Measurements from ENCODE around the gene ZNF488.

The ZNF488 gene

DNA sequence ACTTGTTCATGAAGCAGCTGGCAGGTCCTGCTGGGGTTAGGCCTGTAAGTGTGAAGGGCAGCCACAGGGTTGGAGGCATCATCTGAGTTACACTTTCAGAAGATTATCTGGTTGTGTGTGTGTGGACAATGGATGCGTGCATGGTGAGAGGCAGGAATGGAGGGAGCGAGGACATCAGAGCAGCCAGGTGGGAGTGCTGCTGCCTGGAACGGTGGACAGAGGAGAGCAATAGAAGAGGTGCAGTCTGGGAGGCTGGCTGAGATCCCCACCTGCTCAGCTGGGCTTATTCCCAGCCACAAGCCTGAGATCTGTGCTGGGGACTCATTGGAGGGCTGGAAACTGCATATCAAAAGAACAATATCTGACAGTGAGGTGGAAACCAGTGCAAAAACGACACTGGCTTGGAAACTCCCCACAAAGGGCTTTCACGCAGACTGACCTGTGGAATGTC is 17.9 kb downstream of the ZNF488 start:
- DNase-seq (no peak), ATAC-seq (no peak)

DNA sequence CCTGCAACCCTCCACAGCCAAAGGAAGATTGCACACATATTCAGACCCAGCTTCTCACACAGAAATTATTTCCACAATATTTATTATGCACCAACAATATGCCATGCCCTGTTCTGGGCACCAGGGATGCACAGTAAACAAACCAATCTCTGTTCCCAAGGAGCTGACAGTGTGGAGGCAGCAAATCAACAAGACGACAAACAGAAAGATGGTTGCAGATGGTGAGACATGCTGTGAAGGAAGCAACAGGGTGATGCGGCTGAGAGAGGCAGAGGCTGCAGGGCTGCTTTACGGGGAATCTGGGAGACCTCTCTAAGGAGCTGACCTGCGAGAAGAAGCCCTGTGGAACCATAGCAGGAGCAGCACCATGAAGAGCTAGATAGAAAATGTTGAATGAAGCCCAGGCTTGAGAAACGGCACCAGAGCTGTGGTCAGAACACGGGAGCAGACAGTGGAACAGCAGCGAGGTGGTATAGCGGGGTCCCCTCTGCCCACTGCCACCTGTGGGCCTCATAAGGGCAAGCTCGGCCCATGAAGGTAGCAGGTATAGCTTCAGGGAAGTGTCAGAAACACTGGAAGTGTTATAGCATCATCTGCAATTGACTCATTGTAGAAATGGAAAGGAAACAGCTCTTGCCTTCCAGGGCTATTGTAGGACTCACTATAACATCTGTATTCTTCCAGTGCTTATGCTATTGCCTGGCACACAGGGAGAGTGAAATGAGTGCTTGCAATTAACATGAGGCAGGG is 18.5 kb downstream of the ZNF488 start:
- ATAC-seq (no peak), DNase-seq (no peak)

DNA sequence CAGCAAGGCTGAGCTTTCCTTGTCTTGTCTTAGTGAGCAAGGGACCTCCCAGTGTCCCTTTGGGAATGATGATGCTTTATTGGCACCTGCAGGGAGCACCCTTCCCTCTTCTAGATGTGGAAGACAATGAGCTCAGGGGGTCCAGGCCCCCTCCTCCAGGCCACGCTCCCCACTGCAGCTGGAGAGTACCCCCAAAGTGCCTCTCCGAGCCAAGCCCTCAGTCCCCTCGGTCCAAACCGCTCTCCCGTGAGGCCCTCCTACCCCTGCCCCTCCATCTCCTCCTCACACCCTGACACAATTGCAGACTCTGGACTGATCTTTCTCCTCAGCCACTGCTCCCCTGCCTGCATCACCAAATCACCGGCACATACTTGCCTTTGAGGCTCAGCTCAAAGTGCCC is 19.2 kb downstream of the ZNF488 start:
- DNase-seq (no peak), ATAC-seq (no peak)

GRCh38 chr10:47364366-47364765 is 19.7 kb downstream of the ZNF488 start:
- no peak for ATAC-seq

GRCh38 chr10:47363781-47364180 is 20.3 kb downstream of the ZNF488 start:
- ATAC-seq (no peak), DNase-seq (no peak)

More at GRCh38 chr10:47364366-47364765, 19.7 kb downstream of the ZNF488 start:
- no peak for DNase-seq

DNA sequence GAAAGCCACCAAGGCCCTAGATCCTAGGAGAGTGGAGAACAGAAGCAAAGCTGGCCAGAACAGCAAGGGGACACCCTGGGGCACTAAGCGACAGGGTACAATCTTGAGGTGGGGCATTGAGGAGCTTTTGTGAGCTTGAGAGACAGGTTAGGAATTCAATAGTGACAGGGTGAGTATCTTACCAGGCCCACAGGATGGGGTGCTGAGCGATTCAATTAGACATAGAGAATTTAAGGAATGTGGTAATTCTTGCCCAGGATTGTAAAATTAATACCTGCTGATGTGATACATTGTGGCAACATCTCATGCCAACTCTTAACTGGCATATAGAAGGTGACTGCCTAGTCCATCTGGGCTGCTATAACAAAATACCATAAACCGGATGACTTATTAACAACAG is 21.9 kb downstream of the ZNF488 start:
- DNase-seq: no peak
- no peak for ATAC-seq

DNA sequence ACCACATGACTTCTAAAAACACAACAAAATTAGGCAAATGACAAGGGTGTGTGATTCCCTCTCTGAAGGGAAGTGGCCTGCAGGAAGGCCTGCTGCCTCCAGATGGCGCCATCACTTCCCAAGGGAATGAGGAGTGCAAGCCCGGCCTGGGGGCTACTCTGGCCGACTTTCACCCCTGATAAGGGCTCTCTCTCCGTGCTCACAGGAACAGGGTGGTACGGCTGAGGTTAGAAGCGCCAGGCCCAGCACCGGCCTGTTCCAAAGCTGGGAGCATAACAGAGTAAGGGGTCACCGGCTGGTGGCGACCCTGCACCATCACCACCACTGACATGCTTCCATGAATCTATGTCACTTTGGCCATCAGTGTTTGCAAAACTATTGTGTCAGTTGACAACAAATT is 22.8 kb downstream of the ZNF488 start:
- DNase-seq (peak; percentile 52), ATAC-seq (no peak)

DNA sequence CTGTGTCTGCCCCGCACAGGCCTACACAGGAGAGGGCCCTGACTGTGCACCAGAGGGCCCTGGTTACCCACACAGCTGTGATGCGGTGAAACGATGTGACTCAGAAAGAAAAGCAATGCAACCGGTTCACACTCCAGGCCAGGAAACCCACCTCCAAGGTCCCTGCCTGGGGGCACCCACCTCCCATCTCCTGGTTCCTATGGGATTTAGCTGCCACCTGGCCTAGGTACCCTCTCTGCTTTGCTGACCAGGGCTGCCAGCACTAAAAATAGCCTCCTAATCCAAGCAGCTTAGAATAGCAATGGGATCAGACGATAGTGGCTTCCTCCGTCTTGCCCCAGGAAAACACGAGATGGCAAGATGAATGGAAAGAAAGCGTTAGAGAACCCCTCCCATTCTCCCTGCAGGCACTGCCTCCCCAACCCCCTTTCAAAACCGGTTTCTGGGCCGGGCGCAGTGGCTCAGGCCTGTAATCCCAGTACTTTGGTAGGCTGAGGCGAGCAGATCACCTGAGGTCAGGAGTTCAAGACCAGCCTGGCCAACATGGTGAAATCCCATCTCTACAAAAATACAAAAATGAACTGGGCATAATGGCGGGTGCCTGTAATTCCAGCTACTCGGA is 23.6 kb downstream of the ZNF488 start:
- no peak for ATAC-seq

DNA sequence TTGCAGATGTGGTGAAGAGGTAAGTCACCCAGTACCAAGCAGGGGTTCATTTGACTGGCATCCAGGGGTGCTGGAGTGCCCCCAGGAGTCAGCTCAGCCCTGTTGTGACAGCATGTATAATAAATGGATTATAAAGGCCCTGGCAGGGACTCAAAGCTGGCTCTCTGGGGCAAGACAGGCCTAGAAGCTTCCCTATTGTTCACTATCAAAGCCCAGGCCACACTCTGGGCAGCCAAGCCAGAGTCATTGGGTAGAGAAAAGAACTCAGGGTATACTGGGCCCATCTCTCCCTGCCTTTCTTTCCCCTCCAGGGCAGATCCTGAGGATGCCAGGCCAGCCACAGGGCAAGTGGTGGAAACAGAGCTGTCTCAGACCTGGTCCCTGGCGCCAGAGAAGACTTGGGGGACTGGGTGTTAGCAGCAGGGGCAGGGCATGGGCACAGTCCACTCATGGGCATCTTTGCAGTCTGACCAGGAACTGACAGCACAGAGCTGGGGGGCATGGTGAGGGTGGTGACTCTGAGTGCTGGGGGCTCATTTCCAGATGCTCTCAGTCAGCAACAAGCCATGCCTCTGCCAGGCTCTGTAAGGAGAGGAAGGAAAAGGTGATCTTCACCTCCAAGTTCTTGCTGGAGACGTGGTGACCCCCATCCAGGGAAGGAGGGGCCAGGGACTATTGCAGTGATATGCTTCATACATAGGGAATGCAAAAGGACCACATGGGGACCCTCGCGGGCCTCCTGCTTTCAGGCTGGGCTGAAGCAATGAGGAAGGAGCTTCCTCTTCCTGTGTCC is 24.3 kb downstream of the ZNF488 start:
- no peak for DNase-seq

More for the DNA sequence above, 23.6 kb downstream of the ZNF488 start:
- DNase-seq: no peak

DNA sequence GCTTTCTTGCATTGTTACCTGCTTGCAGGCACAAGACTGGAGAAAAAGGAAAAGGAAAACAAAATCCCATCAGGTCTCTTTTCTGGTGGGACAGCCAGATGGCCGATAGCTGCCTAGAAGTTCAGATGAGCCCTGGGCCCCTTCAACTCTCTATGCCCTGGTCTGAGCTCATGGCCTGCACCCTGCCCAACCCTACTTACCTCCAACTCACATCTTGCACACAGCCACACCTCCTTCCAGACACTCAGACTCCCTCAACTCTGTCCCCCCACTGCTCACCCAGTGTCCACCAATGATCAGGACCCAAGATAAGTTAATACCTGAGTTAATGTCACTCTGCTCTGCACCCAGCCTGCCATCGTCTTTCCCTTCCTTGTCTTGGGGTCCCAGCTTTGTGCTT is 25.0 kb downstream of the ZNF488 start:
- ATAC-seq: no peak
- no peak for DNase-seq

More for the DNA sequence above, 24.3 kb downstream of the ZNF488 start:
- no peak for ATAC-seq

DNA sequence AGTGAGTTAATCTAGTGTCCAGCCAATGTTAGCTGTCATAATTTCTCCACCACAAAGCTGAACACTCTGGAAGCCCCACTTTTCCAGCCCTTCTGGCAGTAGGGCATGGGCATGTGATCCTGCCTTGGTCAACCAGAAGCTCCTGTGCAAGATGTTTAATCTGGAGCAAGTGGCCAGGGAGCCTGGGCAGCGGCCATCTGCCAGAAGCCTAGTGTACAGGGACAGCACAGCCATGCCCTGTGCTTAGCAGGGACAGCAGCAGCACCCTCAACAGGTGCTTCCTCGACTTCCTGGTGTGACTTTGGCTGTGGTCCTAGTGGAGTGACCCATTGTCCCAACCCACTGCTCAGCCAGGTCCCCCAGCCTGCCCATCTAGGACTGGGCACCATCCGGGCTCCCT is 25.6 kb downstream of the ZNF488 start:
- DNase-seq (no peak), ATAC-seq (no peak)

GRCh38 chr10:47357911-47358310 is 26.2 kb downstream of the ZNF488 start:
- no peak for DNase-seq
- no peak for ATAC-seq

DNA sequence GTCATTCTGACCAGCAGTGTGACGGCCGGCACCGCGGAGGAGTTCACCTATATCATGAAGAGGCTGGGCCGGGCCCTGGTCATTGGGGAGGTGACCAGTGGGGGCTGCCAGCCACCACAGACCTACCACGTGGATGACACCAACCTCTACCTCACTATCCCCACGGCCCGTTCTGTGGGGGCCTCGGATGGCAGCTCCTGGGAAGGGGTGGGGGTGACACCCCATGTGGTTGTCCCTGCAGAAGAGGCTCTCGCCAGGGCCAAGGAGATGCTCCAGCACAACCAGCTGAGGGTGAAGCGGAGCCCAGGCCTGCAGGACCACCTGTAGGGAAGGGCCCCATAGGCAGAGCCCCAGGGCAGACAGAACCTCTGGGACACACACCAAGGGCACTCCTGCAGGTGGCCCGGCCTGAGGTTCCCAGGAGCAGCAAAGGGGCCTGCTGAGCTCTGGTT is 26.9 kb downstream of the ZNF488 start:
- no peak for DNase-seq
- no peak for ATAC-seq

DNA sequence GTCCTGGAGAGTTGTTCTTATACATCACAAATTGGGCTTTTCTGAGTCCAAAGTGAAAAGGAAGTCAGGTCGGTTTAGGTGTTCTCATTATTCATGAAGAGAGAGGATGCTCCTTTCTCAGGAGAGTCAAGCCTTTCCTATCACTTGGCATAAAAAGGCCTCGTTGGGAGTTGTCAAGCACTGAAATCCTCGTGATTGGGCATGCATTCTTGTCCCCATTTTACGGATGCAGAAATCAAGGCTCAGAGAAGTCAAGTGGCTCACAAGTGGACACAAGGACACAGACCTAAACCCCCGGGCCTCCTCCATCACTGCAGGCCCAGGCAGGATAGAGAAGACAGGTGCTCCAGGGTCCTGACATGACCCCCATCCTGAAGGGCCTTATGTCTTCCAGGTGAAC is 27.4 kb downstream of the ZNF488 start:
- ATAC-seq: no peak
- no peak for DNase-seq

DNA sequence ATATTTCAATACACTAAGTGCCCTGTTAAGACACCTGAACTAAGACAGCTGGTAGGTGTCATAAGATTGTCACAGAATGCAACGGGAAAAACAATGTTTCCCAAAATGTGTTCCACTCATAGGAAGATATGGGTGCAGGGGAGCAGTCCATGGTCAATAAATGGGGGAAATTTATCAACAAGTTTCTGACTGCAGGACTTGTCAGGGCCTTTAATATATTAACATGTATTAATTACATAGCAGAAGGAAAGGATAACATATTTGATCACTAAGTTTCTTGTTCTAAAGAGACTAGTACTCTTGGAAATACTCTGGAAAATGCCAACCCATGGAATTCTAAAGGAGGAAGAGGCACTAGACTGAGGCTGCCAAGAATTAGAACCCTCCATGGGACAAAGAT is 29.2 kb downstream of the ZNF488 start:
- no peak for ATAC-seq

GRCh38 chr10:47354165-47354564 is 29.9 kb downstream of the ZNF488 start:
- ATAC-seq: no peak
- no peak for DNase-seq

More for the DNA sequence above, 29.2 kb downstream of the ZNF488 start:
- no peak for DNase-seq

DNA sequence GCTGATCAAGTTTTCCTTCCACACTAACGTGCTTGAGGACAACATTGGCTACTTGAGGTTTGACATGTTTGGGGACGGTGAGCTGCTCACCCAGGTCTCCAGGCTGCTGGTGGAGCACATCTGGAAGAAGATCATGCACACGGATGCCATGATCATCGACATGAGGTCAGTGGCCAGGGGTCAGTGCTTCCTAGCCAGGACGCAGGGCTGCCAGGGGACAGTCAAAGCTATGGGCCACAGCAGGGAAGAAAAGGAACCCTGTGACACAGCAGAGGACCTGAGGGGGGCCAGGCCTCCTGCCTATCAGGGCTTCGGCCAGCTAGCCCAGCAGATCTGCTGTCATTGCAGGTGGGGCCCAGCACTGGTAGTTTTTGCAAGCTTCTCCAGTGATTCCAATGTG is 30.7 kb downstream of the ZNF488 start:
- no peak for ATAC-seq

GRCh38 chr10:47351899-47352815 is 31.9 kb downstream of the ZNF488 start:
- no peak for DNase-seq
- no peak for ATAC-seq

More for the DNA sequence above, 30.7 kb downstream of the ZNF488 start:
- no peak for DNase-seq

DNA sequence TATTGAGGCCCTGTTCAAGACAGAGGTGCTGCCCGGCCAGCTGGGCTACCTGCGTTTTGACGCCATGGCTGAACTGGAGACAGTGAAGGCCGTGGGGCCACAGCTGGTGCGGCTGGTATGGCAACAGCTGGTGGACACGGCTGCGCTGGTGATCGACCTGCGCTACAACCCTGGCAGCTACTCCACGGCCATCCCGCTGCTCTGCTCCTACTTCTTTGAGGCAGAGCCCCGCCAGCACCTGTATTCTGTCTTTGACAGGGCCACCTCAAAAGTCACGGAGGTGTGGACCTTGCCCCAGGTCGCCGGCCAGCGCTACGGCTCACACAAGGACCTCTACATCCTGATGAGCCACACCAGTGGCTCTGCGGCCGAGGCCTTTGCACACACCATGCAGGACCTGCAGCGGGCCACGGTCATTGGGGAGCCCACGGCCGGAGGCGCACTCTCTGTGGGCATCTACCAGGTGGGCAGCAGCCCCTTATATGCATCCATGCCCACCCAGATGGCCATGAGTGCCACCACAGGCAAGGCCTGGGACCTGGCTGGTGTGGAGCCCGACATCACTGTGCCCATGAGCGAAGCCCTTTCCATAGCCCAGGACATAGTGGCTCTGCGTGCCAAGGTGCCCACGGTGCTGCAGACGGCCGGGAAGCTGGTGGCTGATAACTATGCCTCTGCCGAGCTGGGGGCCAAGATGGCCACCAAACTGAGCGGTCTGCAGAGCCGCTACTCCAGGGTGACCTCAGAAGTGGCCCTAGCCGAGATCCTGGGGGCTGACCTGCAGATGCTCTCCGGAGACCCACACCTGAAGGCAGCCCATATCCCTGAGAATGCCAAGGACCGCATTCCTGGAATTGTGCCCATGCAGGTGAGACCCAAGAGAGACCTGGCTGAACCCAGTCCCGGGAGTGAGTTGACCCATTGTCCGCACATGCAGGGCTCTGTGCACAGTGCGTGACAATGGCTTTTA is 33.1 kb downstream of the ZNF488 start:
- ATAC-seq (no peak), DNase-seq (no peak)

GRCh38 chr10:47349941-47350371 is 34.1 kb downstream of the ZNF488 start:
- ATAC-seq (no peak), DNase-seq (no peak)

DNA sequence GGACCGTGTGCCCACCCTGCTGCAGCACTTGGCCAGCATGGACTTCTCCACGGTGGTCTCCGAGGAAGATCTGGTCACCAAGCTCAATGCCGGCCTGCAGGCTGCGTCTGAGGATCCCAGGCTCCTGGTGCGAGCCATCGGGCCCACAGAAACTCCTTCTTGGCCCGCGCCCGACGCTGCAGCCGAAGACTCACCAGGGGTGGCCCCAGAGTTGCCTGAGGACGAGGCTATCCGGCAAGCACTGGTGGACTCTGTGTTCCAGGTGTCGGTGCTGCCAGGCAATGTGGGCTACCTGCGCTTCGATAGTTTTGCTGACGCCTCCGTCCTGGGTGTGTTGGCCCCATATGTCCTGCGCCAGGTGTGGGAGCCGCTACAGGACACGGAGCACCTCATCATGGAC is 34.6 kb downstream of the ZNF488 start:
- ATAC-seq: no peak
- DNase-seq: no peak
